K562 treated with DMSO at 1 percent for 12 hours (cell line): ENCODE measurements around the gene TIPARP. TPM values are rescaled to one million over a fixed set of nuclear protein-coding genes. Genes with fewer than 3 reads are reported as not detected.

Experiments used
- total RNA-seq: library from RNA; unstranded; fragments of 300-600 nt; gene quantifications from 2 replicates; pipeline ENCODE4 v1.2.3, GENCODE V29; 2022; ENCODE audit not compliant: insufficient read depth

TIPARP gene
- total RNA-seq: 9.5 and 24.1 TPM in 2 replicates

DNA sequence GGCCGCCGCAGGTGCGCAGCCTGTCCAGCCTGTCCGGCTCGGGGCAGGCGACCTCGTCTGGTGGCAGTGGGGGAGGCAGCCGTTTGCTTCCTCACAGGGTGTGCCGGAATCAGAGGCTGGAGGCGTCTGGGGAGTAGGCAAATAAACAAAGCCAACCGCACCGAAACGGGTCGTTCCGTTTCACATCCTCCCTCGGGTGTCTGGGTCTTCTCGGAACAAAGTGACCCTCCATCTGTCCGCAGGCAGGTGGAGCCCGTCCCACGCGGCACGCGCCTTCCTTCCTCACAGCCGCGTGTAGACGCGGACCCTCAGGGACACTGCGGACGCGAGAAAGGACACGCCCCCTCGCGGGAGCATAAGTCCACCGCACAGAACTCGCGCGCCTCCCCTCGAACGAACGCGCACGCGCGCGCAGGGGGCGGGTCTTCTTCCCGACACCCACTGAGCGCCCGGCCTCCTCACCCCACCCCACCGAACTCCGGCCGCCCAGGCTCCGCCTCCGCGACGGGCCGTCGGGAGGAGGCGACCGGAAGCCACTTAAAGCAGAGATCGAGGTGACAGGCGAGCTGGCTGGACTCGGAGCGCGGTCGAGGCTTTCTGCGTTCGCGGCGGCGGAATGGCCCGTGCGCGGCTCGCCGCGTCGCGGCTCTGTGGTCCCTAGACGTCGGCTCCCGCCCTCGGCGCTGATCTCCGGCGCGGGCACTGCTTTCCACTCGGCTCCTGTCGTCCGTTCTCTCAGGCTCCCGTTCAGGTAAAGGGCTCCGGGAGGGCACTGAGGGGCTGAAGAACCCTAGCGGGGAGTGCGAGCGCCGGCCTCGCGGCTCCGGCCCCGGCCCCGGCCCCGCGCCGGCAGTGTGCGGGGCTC, at the start of gene TIPARP:
TSS of gene TIPARP (plus strand) at position 545 of the 865 bp plus-strand sequence. CDS start 3,108 bp downstream, outside the sequence.

Other genes with a start within 250 kb of the TIPARP start
- gene SSR3, start 119.5 kb upstream of the TIPARP start, total RNA-seq: 107 and 109 TPM in 2 replicates
- 0.27 TPM in 1 of 2 replicates, not detected in the other for gene LEKR1, start 151.8 kb downstream of the TIPARP start, total RNA-seq